DND-41 (cell line): ENCODE results near the gene MELK.

Source experiments
- ATAC-seq: fragments of 200-7000 bp; cut with Tn5 transposase; 3 replicates; pipeline ENCODE4 v1.9.1; 2021; ENCODE audit warnings: low read depth; ENCODE audit not compliant: insufficient read depth
- DNase-seq: peaks from one replicate; pipeline ENCODE4 v3.0.0-alpha.2; 2020
- H2AFZ ChIP-seq: 2 replicates; pipeline ENCODE4 v1.6.0; 2012; ENCODE audit warnings: low read depth, low read length
- H3K27ac ChIP-seq: 2 replicates; pipeline ENCODE4 v1.5.1; 2012; ENCODE audit warnings: low read length, inconsistent platforms
- H3K27me3 ChIP-seq: fragments of 200-600 bp; sonication (generic); 2 replicates; pipeline ENCODE4 v1.6.0; 2012; ENCODE audit warnings: low read length, mild to moderate bottlenecking, inconsistent platforms; ENCODE audit not compliant: insufficient read depth, poor library complexity
- H3K36me3 ChIP-seq: 2 replicates; pipeline ENCODE4 v1.5.1; 2012; ENCODE audit warnings: low read length, inconsistent platforms; ENCODE audit not compliant: insufficient read depth
- H3K4me1 ChIP-seq: 2 replicates; pipeline ENCODE4 v1.5.1; 2012; ENCODE audit warnings: mild to moderate bottlenecking, low read length; ENCODE audit not compliant: insufficient read depth
- H3K4me2 ChIP-seq: 2 replicates; pipeline ENCODE4 v1.6.0; 2012; ENCODE audit warnings: mild to moderate bottlenecking, moderate library complexity, low read length, inconsistent platforms; ENCODE audit not compliant: insufficient read depth
- H3K4me3 ChIP-seq, 2 experiments: fragments of 200-600 bp in 1 of 2; shearing (Covaris generic) in 1 of 2; 2 replicates each; pipeline ENCODE4 v1.5.1; 2012 to 2016; ENCODE audit warnings: inconsistent platforms in 2 of 2, low read length in 2 of 2, mild to moderate bottlenecking in 2 of 2, low read depth in 1 of 2, moderate library complexity in 1 of 2
- H3K79me2 ChIP-seq: 2 replicates; pipeline ENCODE4 v1.6.0; 2012; ENCODE audit warnings: low read length, inconsistent platforms; ENCODE audit not compliant: insufficient read depth
- H3K9ac ChIP-seq: 2 replicates; pipeline ENCODE4 v1.6.0; 2012; ENCODE audit warnings: low read depth, mild to moderate bottlenecking, inconsistent platforms, low read length, moderate library complexity
- H3K9me3 ChIP-seq: 2 replicates; pipeline ENCODE4 v1.5.1; 2012; ENCODE audit warnings: low read length, moderate library complexity, mild to moderate bottlenecking, inconsistent platforms; ENCODE audit not compliant: insufficient read depth, severe bottlenecking
- H4K20me1 ChIP-seq: 2 replicates; pipeline ENCODE4 v1.6.0; 2012; ENCODE audit warnings: low read length; ENCODE audit not compliant: insufficient read depth
- EZH2 ChIP-seq: IDR thresholded peaks from 3 replicates; pipeline ENCODE4 v1.6.1; 2012; ENCODE audit warnings: borderline replicate concordance, low read depth, mild to moderate bottlenecking, moderate library complexity, low read length, inconsistent platforms; ENCODE audit not compliant: severe bottlenecking
- TF ChIP-seq, protein P1 (sequence below): IDR thresholded peaks from 2 replicates; pipeline ENCODE4 v1.5.1; 2012; ENCODE audit warnings: borderline replicate concordance, low read length, moderate library complexity, mild to moderate bottlenecking; ENCODE audit not compliant: poor library complexity, severe bottlenecking; ENCODE audit errors: extremely low read depth

MELK gene

DNA sequence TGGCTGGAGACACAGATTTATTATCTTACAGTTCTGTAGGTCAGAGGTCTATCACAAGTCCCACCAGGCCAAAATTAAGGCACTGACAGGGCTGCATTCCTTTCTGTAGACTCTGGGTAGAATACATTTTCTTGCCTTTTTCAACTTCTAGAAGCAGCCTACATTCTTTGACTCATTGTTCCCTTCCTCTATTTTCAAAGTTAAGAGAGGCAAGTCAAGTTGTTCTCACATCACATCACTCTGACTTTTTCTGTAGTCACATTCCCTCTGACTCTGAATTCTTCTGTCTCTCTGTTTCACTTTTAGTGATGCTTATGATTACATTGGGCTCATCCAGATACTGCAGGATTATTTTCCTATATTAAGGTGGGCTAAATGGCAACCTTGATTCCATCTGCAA, 119.0 kb downstream of the MELK start:
- no peak overlapping the region for H2AFZ ChIP-seq
- H4K20me1 ChIP-seq, result no peaks in the 10 kb centered on the region
- no peak overlapping the region for H3K4me3 ChIP-seq
- no peaks in the 10 kb centered on the region for H3K36me3 ChIP-seq
- H3K27me3 ChIP-seq, result no peaks in the 10 kb centered on the region
- no peaks in the 10 kb centered on the region for H3K9me3 ChIP-seq
- H3K79me2 ChIP-seq, result no peaks in the 10 kb centered on the region
- H3K9ac ChIP-seq, result no peak overlapping the region
- TF ChIP-seq EZH2, result no peak
- TF ChIP-seq, protein P1, sequence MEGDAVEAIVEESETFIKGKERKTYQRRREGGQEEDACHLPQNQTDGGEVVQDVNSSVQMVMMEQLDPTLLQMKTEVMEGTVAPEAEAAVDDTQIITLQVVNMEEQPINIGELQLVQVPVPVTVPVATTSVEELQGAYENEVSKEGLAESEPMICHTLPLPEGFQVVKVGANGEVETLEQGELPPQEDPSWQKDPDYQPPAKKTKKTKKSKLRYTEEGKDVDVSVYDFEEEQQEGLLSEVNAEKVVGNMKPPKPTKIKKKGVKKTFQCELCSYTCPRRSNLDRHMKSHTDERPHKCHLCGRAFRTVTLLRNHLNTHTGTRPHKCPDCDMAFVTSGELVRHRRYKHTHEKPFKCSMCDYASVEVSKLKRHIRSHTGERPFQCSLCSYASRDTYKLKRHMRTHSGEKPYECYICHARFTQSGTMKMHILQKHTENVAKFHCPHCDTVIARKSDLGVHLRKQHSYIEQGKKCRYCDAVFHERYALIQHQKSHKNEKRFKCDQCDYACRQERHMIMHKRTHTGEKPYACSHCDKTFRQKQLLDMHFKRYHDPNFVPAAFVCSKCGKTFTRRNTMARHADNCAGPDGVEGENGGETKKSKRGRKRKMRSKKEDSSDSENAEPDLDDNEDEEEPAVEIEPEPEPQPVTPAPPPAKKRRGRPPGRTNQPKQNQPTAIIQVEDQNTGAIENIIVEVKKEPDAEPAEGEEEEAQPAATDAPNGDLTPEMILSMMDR, result no peak
- no peak overlapping the region for H3K27ac ChIP-seq
- no peak for ATAC-seq
- no peak overlapping the region for H3K4me2 ChIP-seq
- no peaks in the 10 kb centered on the region for H3K4me1 ChIP-seq
- DNase-seq, result no peak

DNA sequence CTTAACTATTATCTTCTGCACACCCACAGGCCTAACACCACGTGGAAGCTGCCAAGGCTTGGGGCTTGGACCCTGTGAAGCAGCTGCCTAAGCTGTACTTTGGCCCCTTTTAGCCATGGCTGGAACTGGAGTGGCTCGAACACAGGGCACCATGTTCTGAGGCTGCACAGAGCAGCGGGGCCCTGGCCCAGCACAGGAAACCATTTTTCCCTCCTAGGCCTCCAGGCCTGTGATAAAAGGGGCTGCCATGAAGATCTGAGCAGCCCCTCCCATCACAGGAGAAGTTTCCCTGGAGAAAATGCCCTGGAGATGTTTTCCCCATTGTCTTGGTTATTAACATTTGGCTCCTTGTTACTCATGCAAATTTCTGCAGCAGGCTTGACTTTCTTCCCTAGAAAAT, 126.3 kb downstream of the MELK start:
- Histone ChIP-seq H3K4me3 (no peak overlapping the region), H2AFZ (no peak overlapping the region), H3K27me3 (no peaks in the 10 kb centered on the region), H3K9ac (no peak overlapping the region), H3K4me2 (no peak overlapping the region), H4K20me1 (no peaks in the 10 kb centered on the region), H3K27ac (no peak overlapping the region), H3K4me1 (no peaks in the 10 kb centered on the region), H3K9me3 (peaks cover 11% of the 10 kb centered on the region), H3K79me2 (no peaks in the 10 kb centered on the region), H3K36me3 (no peaks in the 10 kb centered on the region)
- ATAC-seq (no peak), DNase-seq (no peak)
- TF ChIP-seq, protein P1, result no peak
- TF ChIP-seq EZH2, result no peak

DNA sequence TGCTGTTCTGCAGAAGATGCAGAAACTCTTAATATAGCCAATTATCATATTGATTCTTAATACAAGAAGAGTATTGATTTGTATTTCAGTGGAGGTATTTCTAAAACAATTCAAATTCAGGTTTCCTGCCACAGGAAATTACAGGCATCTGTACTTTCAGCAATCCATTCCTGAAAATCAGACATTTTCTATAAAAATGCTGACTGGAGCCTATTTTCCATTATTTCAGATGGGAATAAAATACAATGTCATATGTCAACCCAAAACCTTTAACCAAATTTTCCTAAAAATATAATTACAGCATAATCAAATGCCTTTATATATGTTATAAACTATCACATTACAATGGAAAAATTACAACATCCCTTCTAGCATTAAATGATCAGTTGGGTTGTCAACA, 131.5 kb downstream of the MELK start:
- H3K79me2 ChIP-seq, result no peaks in the 10 kb centered on the region
- DNase-seq, result no peak
- no peak for TF ChIP-seq EZH2
- TF ChIP-seq, protein P1, result no peak
- H3K4me2 ChIP-seq, result no peak overlapping the region
- no peaks in the 10 kb centered on the region for H3K27me3 ChIP-seq
- no peak for ATAC-seq
- no peak overlapping the region for H2AFZ ChIP-seq
- no peaks in the 10 kb centered on the region for H4K20me1 ChIP-seq
- H3K27ac ChIP-seq, result no peak overlapping the region
- no peaks in the 10 kb centered on the region for H3K4me1 ChIP-seq
- no peaks in the 10 kb centered on the region for H3K9me3 ChIP-seq
- H3K4me3 ChIP-seq, result no peak overlapping the region
- H3K36me3 ChIP-seq, result no peaks in the 10 kb centered on the region
- H3K9ac ChIP-seq, result no peak overlapping the region
